ENCODE measurements around the gene SRC. TPM values are rescaled to one million over a fixed set of nuclear protein-coding genes. Genes with fewer than 3 reads are reported as not detected.

Gene SRC
- total RNA-seq, 1 experiment from 2014 or later = 197 TPM

DNA sequence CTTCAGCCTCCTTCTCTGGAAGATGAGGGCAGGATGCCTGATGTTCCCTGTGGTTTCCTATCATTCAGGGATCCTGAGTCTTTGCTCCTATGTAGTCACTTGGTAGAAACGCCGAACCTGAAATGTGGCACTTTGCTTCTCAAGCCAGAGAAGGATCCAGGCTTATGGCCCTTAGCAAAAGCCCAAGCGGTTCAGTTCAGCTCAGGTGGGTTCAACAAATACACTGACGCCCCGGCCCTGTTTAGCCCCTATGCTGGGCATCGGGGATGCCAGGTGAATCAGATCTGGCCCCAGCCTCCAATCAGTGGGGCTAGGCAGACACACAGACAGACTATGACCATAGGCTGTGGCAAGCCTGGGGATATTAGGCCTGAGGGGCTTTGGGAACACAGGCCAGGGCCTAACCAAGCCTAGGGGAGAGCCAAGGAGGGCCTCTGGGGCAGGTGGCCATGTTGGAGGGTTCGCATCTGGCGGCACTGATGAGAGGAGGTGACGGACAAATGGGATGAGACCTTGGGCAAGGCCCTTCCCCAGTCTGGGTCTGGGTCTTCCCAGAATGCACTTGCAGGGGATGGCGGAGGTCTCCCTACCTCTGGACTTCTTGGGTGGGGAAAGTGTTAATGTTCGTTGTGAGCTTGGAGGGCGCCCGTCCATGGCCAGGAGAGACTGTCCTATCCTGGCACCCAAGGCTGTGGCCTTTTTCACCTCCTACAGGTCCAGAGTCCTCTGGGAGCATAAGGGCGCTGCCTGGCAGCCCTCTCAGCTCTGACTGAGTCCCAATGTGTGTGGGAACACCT lies 17.6 kb upstream of the SRC start:
- intact Hi-C loops (cut with micrococcal nuclease; ENCODE audit: unreplicated experiment) = no loop called here
- H3K27me3 Mint-ChIP-seq (ENCODE audit: insufficient read depth, unreplicated experiment) = no peaks in the 10 kb centered on the region
- ChIA-PET CTCF (interaction anchor here (0.6 kb wide), 1 partner anchor 73 kb away, joined by 3 read pairs; no protein-coding TSS in a partner anchor), POLR2A (no interaction called here)
- no peaks in the 10 kb centered on the region for H3K27me3 ChIP-seq (replicated peaks; ENCODE audit: control insufficient read depth, insufficient read depth, low read length)
- peaks cover 7% of the 10 kb centered on the region for H3K4me1 Mint-ChIP-seq (ENCODE audit: low read depth, unreplicated experiment)
- no peak for DNase-seq
- TF ChIP-seq, protein P1, sequence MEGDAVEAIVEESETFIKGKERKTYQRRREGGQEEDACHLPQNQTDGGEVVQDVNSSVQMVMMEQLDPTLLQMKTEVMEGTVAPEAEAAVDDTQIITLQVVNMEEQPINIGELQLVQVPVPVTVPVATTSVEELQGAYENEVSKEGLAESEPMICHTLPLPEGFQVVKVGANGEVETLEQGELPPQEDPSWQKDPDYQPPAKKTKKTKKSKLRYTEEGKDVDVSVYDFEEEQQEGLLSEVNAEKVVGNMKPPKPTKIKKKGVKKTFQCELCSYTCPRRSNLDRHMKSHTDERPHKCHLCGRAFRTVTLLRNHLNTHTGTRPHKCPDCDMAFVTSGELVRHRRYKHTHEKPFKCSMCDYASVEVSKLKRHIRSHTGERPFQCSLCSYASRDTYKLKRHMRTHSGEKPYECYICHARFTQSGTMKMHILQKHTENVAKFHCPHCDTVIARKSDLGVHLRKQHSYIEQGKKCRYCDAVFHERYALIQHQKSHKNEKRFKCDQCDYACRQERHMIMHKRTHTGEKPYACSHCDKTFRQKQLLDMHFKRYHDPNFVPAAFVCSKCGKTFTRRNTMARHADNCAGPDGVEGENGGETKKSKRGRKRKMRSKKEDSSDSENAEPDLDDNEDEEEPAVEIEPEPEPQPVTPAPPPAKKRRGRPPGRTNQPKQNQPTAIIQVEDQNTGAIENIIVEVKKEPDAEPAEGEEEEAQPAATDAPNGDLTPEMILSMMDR (IDR thresholded peaks at IDR 0.05; ENCODE audit: insufficient read depth in 1 of 2, low read depth in 1 of 2, low read length in 1 of 2, severe bottlenecking in 1 of 2, unreplicated experiment in 1 of 2) = no peak
- no peaks in the 10 kb centered on the region for H3K9me3 Mint-ChIP-seq (ENCODE audit: unreplicated experiment)
- no TSS peak for BruUV-seq (replicated peaks)
- H3K4me3 Mint-ChIP-seq (ENCODE audit: unreplicated experiment) = no peak overlapping the region
- no peaks in the 10 kb centered on the region for H3K36me3 ChIP-seq (ENCODE audit: control insufficient read depth, insufficient read depth, low read length)
- no peaks in the 10 kb centered on the region for H3K9me3 ChIP-seq
- H3K4me1 ChIP-seq = no peaks in the 10 kb centered on the region
- H3K4me3 ChIP-seq (ENCODE audit: low read depth, low read length) = no peak overlapping the region
- peaks cover 5% of the 10 kb centered on the region for H3K36me3 Mint-ChIP-seq (ENCODE audit: insufficient read depth, unreplicated experiment)
- no peak overlapping the region for H3K27ac Mint-ChIP-seq (ENCODE audit: unreplicated experiment)

- H3K4me3 Mint-ChIP-seq (ENCODE audit: unreplicated experiment) = no peak overlapping the region
- CTCF ChIA-PET = no interaction called here
- BruUV-seq (replicated peaks) = no TSS peak
- no peak overlapping the region for H3K27ac Mint-ChIP-seq (ENCODE audit: unreplicated experiment)
- POLR2A ChIA-PET = interaction anchor here (2.0 kb wide), 1 partner anchor 15 kb away, joined by 7 read pairs; no protein-coding TSS in a partner anchor
- Histone ChIP-seq H3K4me3 (ENCODE audit: low read depth, low read length) (no peak overlapping the region), H3K36me3 (ENCODE audit: control insufficient read depth, insufficient read depth, low read length) (no peaks in the 10 kb centered on the region), H3K9me3 (no peaks in the 10 kb centered on the region), H3K27me3 (replicated peaks; ENCODE audit: control insufficient read depth, insufficient read depth, low read length) (no peaks in the 10 kb centered on the region), H3K4me1 (no peaks in the 10 kb centered on the region)
- TF ChIP-seq, protein P1 (IDR thresholded peaks at IDR 0.05; ENCODE audit: insufficient read depth in 1 of 2, low read depth in 1 of 2, low read length in 1 of 2, severe bottlenecking in 1 of 2, unreplicated experiment in 1 of 2) = no peak
- no peaks in the 10 kb centered on the region for H3K27me3 Mint-ChIP-seq (ENCODE audit: insufficient read depth, unreplicated experiment)
- H3K36me3 Mint-ChIP-seq (ENCODE audit: insufficient read depth, unreplicated experiment) = peaks cover 5% of the 10 kb centered on the region
- DNase-seq = no peak
- no peaks in the 10 kb centered on the region for H3K9me3 Mint-ChIP-seq (ENCODE audit: unreplicated experiment)
- H3K4me1 Mint-ChIP-seq (ENCODE audit: low read depth, unreplicated experiment) = peaks cover 12% of the 10 kb centered on the region
- intact Hi-C loops (cut with micrococcal nuclease; ENCODE audit: unreplicated experiment) = no loop called here
Measured at GRCh38 chr20:37329481-37330165, 16.3 kb upstream of the SRC start.

- ChIA-PET CTCF (no interaction called here), POLR2A (interaction anchor here (2.0 kb wide), 1 partner anchor 14 kb away, joined by 7 read pairs; no protein-coding TSS in a partner anchor)
- Mint-ChIP-seq H3K4me3 (ENCODE audit: unreplicated experiment) (no peak overlapping the region), H3K36me3 (ENCODE audit: insufficient read depth, unreplicated experiment) (peaks cover 5% of the 10 kb centered on the region), H3K9me3 (ENCODE audit: unreplicated experiment) (no peaks in the 10 kb centered on the region), H3K4me1 (ENCODE audit: low read depth, unreplicated experiment) (peaks cover 13% of the 10 kb centered on the region), H3K27ac (ENCODE audit: unreplicated experiment) (no peak overlapping the region), H3K27me3 (ENCODE audit: insufficient read depth, unreplicated experiment) (no peaks in the 10 kb centered on the region)
- Histone ChIP-seq H3K4me1 (no peaks in the 10 kb centered on the region), H3K4me3 (ENCODE audit: low read depth, low read length) (no peak overlapping the region), H3K27me3 (replicated peaks; ENCODE audit: control insufficient read depth, insufficient read depth, low read length) (no peaks in the 10 kb centered on the region), H3K9me3 (no peaks in the 10 kb centered on the region), H3K36me3 (ENCODE audit: control insufficient read depth, insufficient read depth, low read length) (no peaks in the 10 kb centered on the region)
- intact Hi-C loops (cut with micrococcal nuclease; ENCODE audit: unreplicated experiment) = no loop called here
- no TSS peak for BruUV-seq (replicated peaks)
- TF ChIP-seq, protein P1 (IDR thresholded peaks at IDR 0.05; ENCODE audit: insufficient read depth in 1 of 2, low read depth in 1 of 2, low read length in 1 of 2, severe bottlenecking in 1 of 2, unreplicated experiment in 1 of 2) = no peak
- DNase-seq = no peak
Measured at GRCh38 chr20:37330316-37330715, 15.6 kb upstream of the SRC start.

Measured in Caco-2 (cell line).